Gastrocnemius medialis (tissue), 4 donors: ENCODE data around the gene E2F8.

Experiments used
- POLR2A ChIP-seq, 2 donors: fragments of 450-650 bp; IDR thresholded peaks; one replicate each; pipeline ENCODE4 v1.6.1; 2017; ENCODE audit warnings: antibody characterized with exemption in 2 of 2, mild to moderate bottlenecking in 2 of 2, moderate library complexity in 2 of 2
- TF ChIP-seq, protein P1 (sequence below), 5 experiments: fragments of 450-650 bp in 3 of 5; fragments of 200-600 bp in 2 of 5; sonication (generic) in 2 of 5; IDR thresholded peaks in 4 of 5; conservative IDR thresholded peaks in 1 of 5; 1 replicate in 4 of 5; 2 replicates in 1 of 5; pipeline ENCODE4 v1.5.1; 2016 to 2019; ENCODE audit warnings: antibody characterized with exemption in 5 of 5, mild to moderate bottlenecking in 3 of 5, moderate library complexity in 3 of 5

DNA sequence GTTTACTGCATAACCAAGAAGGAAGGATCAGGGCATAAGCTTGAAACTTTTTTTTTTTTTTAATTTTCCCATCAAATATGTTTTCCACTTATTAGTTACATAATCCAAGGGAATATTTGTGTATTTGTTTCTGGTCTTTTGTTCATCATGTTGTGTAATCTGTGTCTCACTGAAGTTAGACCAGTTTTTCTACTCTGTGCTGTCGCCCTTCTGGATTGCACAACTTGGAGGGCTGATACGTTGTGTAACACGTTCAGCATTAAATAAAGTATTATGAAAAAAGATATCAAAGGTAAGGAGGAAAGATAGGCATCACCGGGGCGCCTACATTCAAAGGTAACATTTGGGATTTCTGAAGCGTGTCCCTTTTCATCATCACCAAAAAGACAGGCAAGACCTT is 3.3 kb upstream of the E2F8 start:
- TF ChIP-seq, protein P1, sequence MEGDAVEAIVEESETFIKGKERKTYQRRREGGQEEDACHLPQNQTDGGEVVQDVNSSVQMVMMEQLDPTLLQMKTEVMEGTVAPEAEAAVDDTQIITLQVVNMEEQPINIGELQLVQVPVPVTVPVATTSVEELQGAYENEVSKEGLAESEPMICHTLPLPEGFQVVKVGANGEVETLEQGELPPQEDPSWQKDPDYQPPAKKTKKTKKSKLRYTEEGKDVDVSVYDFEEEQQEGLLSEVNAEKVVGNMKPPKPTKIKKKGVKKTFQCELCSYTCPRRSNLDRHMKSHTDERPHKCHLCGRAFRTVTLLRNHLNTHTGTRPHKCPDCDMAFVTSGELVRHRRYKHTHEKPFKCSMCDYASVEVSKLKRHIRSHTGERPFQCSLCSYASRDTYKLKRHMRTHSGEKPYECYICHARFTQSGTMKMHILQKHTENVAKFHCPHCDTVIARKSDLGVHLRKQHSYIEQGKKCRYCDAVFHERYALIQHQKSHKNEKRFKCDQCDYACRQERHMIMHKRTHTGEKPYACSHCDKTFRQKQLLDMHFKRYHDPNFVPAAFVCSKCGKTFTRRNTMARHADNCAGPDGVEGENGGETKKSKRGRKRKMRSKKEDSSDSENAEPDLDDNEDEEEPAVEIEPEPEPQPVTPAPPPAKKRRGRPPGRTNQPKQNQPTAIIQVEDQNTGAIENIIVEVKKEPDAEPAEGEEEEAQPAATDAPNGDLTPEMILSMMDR (IDR thresholded peaks at IDR 0.05 in 4 of 5, conservative IDR thresholded peaks at IDR 0.05 in 1 of 5) = no peak
- TF ChIP-seq POLR2A (IDR thresholded peaks at IDR 0.05) = no peak
